PC-3 (cell line): ENCODE results near the gene SCN7A. TPM values are rescaled to one million over a fixed set of nuclear protein-coding genes. Genes with fewer than 3 reads are reported as not detected.

ENCODE experiments used
- ATAC-seq: fragments of 200-7000 bp; cut with Tn5 transposase; 2 replicates; pipeline ENCODE4 v1.9.1; 2020; ENCODE audit warnings: mild to moderate bottlenecking, moderate library complexity
- BruUV-seq: library from RNA; stranded (reverse); fragments of 400-500 nt; replicated peaks from 2 replicates; lab custom pipeline; 2021; lab: Mats Ljungman, UMichigan
- CTCF ChIA-PET: fragments of 300-600 bp; sonication (Branson Sonifier 250); formaldehyde crosslinking; loops from one replicate; lab custom pipeline; 2022; ENCODE audit warnings: antibody characterized with exemption; lab: Charles Lee
- POLR2A ChIA-PET: fragments of 300-600 bp; sonication (Branson Sonifier 250); formaldehyde crosslinking; loops from one replicate; lab custom pipeline; 2022; ENCODE audit warnings: antibody characterized with exemption; ENCODE audit not compliant: unreplicated experiment; lab: Charles Lee
- DNase-seq: peaks from one replicate; pipeline ENCODE4 v3.0.0-alpha.2; 2015
- H2AFZ ChIP-seq: fragments of 300-600 bp; sonication (generic); 2 replicates; pipeline ENCODE4 v1.6.0; 2016; ENCODE audit warnings: antibody characterized with exemption, low read length
- H3F3A ChIP-seq: fragments of 300-600 bp; sonication (generic); one replicate; pipeline ENCODE4 v1.6.0; 2017; ENCODE audit warnings: antibody characterized with exemption, low read length, control low read depth, mild to moderate bottlenecking; ENCODE audit not compliant: unreplicated experiment
- H3K27ac ChIP-seq: fragments of 300-600 bp; sonication (generic); 2 replicates; pipeline ENCODE4 v1.5.1; 2016; ENCODE audit warnings: mild to moderate bottlenecking, low read length
- H3K27me3 ChIP-seq: fragments of 300-600 bp; sonication (generic); 2 replicates; pipeline ENCODE4 v1.6.1; 2016; ENCODE audit warnings: low read length, mixed read lengths
- H3K36me3 ChIP-seq: fragments of 300-600 bp; sonication (generic); 2 replicates; pipeline ENCODE4 v1.6.1; 2016; ENCODE audit warnings: low read depth, mixed run types, low read length, mixed read lengths
- H3K4me1 ChIP-seq: fragments of 300-600 bp; sonication (generic); 2 replicates; pipeline ENCODE4 v1.5.1; 2016; ENCODE audit warnings: low read length; ENCODE audit not compliant: insufficient read depth
- H3K4me2 ChIP-seq: fragments of 300-600 bp; sonication (generic); 2 replicates; pipeline ENCODE4 v1.6.0; 2016; ENCODE audit warnings: low read length
- H3K4me3 ChIP-seq: fragments of 300-600 bp; sonication (generic); 2 replicates; pipeline ENCODE4 v1.5.1; 2016; ENCODE audit warnings: mild to moderate bottlenecking, low read length, mixed read lengths
- H3K79me2 ChIP-seq: fragments of 300-600 bp; sonication (generic); 2 replicates; pipeline ENCODE4 v1.6.1; 2017; ENCODE audit warnings: low read length, mixed read lengths
- H3K9ac ChIP-seq: fragments of 300-600 bp; sonication (generic); 2 replicates; pipeline ENCODE4 v1.6.0; 2016; ENCODE audit warnings: mild to moderate bottlenecking, low read length
- H3K9me2 ChIP-seq: fragments of 300-600 bp; sonication (generic); replicated peaks from 2 replicates; pipeline ENCODE4 v1.6.1; 2016; ENCODE audit warnings: mixed run types, low read length, mixed read lengths
- H3K9me3 ChIP-seq: fragments of 300-600 bp; sonication (generic); 2 replicates; pipeline ENCODE4 v1.6.1; 2016; ENCODE audit warnings: low read length, mixed read lengths
- H4K20me1 ChIP-seq: fragments of 300-600 bp; sonication (generic); 2 replicates; pipeline ENCODE4 v1.6.1; 2016; ENCODE audit warnings: low read length, mixed read lengths
- EZH2 ChIP-seq: fragments of 300-600 bp; sonication (generic); IDR thresholded peaks from one replicate; pipeline ENCODE4 v1.6.1; 2017; ENCODE audit warnings: antibody characterized with exemption, mild to moderate bottlenecking, low read length; ENCODE audit not compliant: unreplicated experiment
- EZH2phosphoT487 ChIP-seq: fragments of 300-600 bp; sonication (generic); IDR thresholded peaks from 2 replicates; pipeline ENCODE4 v1.6.1; 2018; ENCODE audit warnings: mild to moderate bottlenecking, antibody characterized with exemption, low read length, borderline replicate concordance
- intact Hi-C: fragments of 100-400 bp; cut with micrococcal nuclease; formaldehyde crosslinking; loops from 2 replicates; pipeline ENCODE4 v1.9.0; 2023
- total RNA-seq: library from RNA; depleted of rRNA; stranded (reverse); fragments of >200 nt; gene quantifications from 2 replicates; pipeline ENCODE4 v1.2.3, GENCODE V29; 2014
- TF ChIP-seq, protein P1 (sequence below): fragments of 300-600 bp; sonication (generic); conservative IDR thresholded peaks from 2 replicates; pipeline ENCODE4 v1.5.1; 2017; ENCODE audit warnings: antibody characterized with exemption, low read depth, mild to moderate bottlenecking, low read length

The SCN7A gene
- total RNA-seq, 1 experiment from 2014 or later, result not detected

DNA sequence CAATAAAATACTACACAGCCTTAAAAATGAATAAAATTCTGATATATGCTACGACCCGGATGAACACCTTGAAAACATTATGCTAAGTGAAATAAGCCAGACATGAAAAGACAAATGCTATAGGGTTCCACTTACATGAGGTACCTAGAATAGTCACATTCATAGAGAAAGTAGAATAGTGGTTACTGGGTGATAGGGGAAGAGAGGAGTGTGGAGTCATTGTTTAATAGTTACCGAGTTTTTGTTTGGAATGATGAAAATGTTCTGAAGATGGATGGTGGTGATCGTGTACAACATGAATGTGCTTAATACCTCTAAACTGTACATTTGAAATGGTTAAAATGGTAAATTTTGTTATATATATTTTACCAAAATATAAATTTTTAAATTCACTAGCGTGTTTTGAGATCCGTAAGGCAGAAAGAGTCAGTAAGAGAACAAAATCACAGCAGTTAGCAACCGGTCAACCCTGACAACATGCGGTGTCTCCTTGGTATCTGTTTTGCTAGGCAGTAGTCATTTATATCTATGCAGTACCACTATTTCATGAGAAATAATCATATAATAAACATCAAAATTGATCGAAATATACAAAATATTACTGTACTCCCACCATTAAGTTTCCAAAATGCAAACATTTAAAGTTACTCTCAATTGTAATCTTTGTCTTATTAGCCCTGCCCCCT is 129.4 kb downstream of the SCN7A start:
- BruUV-seq, result no TSS peak
- Histone ChIP-seq H4K20me1 (no peaks in the 10 kb centered on the region), H3K27ac (no peak overlapping the region), H3K9ac (no peak overlapping the region), H2AFZ (no peak overlapping the region), H3K27me3 (no peaks in the 10 kb centered on the region), H3K4me2 (no peak overlapping the region), H3K36me3 (no peaks in the 10 kb centered on the region), H3K9me2 (no peaks in the 10 kb centered on the region), H3F3A (no peaks in the 10 kb centered on the region), H3K79me2 (no peaks in the 10 kb centered on the region), H3K4me3 (no peak overlapping the region), H3K4me1 (peaks cover 12% of the 10 kb centered on the region), H3K9me3 (no peaks in the 10 kb centered on the region)
- TF ChIP-seq EZH2phosphoT487, result no peak
- TF ChIP-seq EZH2, result no peak
- TF ChIP-seq, protein P1, sequence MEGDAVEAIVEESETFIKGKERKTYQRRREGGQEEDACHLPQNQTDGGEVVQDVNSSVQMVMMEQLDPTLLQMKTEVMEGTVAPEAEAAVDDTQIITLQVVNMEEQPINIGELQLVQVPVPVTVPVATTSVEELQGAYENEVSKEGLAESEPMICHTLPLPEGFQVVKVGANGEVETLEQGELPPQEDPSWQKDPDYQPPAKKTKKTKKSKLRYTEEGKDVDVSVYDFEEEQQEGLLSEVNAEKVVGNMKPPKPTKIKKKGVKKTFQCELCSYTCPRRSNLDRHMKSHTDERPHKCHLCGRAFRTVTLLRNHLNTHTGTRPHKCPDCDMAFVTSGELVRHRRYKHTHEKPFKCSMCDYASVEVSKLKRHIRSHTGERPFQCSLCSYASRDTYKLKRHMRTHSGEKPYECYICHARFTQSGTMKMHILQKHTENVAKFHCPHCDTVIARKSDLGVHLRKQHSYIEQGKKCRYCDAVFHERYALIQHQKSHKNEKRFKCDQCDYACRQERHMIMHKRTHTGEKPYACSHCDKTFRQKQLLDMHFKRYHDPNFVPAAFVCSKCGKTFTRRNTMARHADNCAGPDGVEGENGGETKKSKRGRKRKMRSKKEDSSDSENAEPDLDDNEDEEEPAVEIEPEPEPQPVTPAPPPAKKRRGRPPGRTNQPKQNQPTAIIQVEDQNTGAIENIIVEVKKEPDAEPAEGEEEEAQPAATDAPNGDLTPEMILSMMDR, result no peak
- DNase-seq (no peak), ATAC-seq (no peak)
- ChIA-PET CTCF (no interaction called here), POLR2A (no interaction called here)
- intact Hi-C loops, result loop anchor here (5.0 kb wide), 1 partner anchor 153 kb away; no protein-coding TSS in a partner anchor

DNA sequence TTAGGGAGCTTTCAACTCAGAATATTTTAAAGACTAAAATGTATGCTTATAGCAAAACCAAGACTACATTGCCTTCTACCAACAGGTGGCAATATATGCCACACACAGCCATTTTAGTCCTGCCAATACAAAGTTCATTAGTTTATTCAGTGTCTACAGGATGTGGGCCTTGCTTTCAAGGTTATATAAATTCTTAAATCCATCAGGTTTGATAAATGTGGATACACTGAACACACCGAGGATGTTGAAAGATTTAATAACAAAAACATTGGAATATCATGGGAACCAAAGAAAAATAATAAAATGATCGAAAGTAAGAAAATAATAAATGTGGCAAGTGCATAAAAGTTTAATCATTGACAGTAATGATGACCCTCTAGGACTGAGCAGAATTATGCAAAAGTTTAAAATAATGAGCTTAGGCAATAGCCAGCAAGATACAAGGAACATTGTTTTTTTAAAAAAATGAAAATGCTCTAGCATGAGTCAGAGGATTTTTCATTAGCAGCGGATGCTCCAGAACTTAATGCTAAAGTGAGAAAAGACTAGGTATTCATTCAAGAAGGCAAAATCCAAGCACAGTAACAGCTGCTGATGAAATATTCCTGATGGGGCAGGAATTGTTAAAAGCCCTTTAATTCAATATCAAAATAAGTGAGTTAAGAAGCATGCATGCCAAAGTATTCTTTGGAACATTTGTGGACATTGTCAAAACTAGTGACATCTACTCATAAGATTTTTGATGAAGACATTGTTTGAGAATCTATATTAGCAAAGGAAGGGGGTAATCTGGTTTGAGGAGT is 132.5 kb downstream of the SCN7A start:
- no peak overlapping the region for H3K4me2 ChIP-seq
- H3K36me3 ChIP-seq, result no peaks in the 10 kb centered on the region
- H3K27me3 ChIP-seq, result no peaks in the 10 kb centered on the region
- POLR2A ChIA-PET, result no interaction called here
- ATAC-seq, result peak; percentile 93
- TF ChIP-seq EZH2phosphoT487, result no peak
- TF ChIP-seq EZH2, result no peak
- TF ChIP-seq, protein P1, result peak; percentile 95
- H3K4me1 ChIP-seq, result peaks cover 12% of the 10 kb centered on the region
- no TSS peak for BruUV-seq
- intact Hi-C loops, result loop anchor here (1.0 to 5.0 kb wide), 3 partner anchors 23 to 156 kb away; no protein-coding TSS in a partner anchor
- no peaks in the 10 kb centered on the region for H3K9me3 ChIP-seq
- H3K27ac ChIP-seq, result no peak overlapping the region
- H4K20me1 ChIP-seq, result no peaks in the 10 kb centered on the region
- H3F3A ChIP-seq, result no peaks in the 10 kb centered on the region
- no peaks in the 10 kb centered on the region for H3K79me2 ChIP-seq
- CTCF ChIA-PET, result interaction anchor here (0.6 to 1.0 kb wide), 6 partner anchors 10 to 58 kb away, joined by 3 to 14 read pairs (median 4); partner anchors contain the start of gene SCN9A
- H3K9me2 ChIP-seq, result 0 out of 2 replicates have a peak, but pooled peaks cover 4% of the 10 kb centered on the region
- no peak overlapping the region for H3K9ac ChIP-seq
- DNase-seq, result peak; percentile 73
- peak overlapping the region; percentile 8; the same call in 1 of the 2 replicates for H2AFZ ChIP-seq
- H3K4me3 ChIP-seq, result no peak overlapping the region
